H1 (cell line): ENCODE data around the gene LAD1. TPM values are rescaled to one million over a fixed set of nuclear protein-coding genes. Genes with fewer than 3 reads are reported as not detected.

Experiments
- CTCF ChIA-PET: fragments of 300-600 bp; sonication (Branson Sonifier 250); formaldehyde crosslinking; loops from one replicate; lab custom pipeline; 2021; ENCODE audit not compliant: partially characterized antibody; lab: Charles Lee
- POLR2A ChIA-PET: fragments of 300-600 bp; sonication (Branson Sonifier 250); formaldehyde crosslinking; loops from one replicate; lab custom pipeline; 2021; ENCODE audit warnings: inconsistent platforms; ENCODE audit not compliant: partially characterized antibody; lab: Charles Lee
- DNase-seq, 2 experiments: peaks; one replicate each; pipeline versions ENCODE4 v3.0.0 to v3.0.0-alpha.2; 2010 to 2022; ENCODE audit warnings: low spot score in 2 of 2, low read depth in 1 of 2, mixed read lengths in 1 of 2
- FAIRE-seq: peaks from 2 replicates; lab custom pipeline; 2011; peaks lifted over from hg19 to GRCh38; lab: Jason Lieb, UNC
- H2AFZ ChIP-seq: 2 replicates; pipeline ENCODE4 v1.8.1; 2012; ENCODE audit warnings: low read length, inconsistent platforms
- H2AK5ac ChIP-seq: 2 replicates; pipeline ENCODE4 v1.6.1; 2013; ENCODE audit warnings: low read depth, low read length
- H2BK120ac ChIP-seq: replicated peaks from 2 replicates; pipeline ENCODE3; 2013; ENCODE audit warnings: low read depth, low read length, inconsistent platforms
- H2BK12ac ChIP-seq: 2 replicates; pipeline ENCODE4 v1.6.1; 2013; ENCODE audit warnings: low read depth, low read length
- H2BK15ac ChIP-seq: 2 replicates; pipeline ENCODE4 v1.6.1; 2013; ENCODE audit warnings: low read length
- H2BK20ac ChIP-seq: 2 replicates; pipeline ENCODE4 v1.6.1; 2013; ENCODE audit warnings: low read length
- H2BK5ac ChIP-seq: 2 replicates; pipeline ENCODE4 v1.6.1; 2013; ENCODE audit warnings: low read depth, low read length
- H3K14ac ChIP-seq: 2 replicates; pipeline ENCODE4 v1.6.1; 2013; ENCODE audit warnings: inconsistent platforms; ENCODE audit not compliant: insufficient read length
- H3K18ac ChIP-seq: 2 replicates; pipeline ENCODE4 v1.6.1; 2013; ENCODE audit warnings: low read length; ENCODE audit errors: extremely low read depth
- H3K23ac ChIP-seq: 2 replicates; pipeline ENCODE4 v1.6.1; 2013; ENCODE audit warnings: inconsistent platforms; ENCODE audit not compliant: insufficient read length
- H3K23me2 ChIP-seq: 2 replicates; pipeline ENCODE4 v1.6.1; 2013; ENCODE audit warnings: low read depth, low read length
- H3K27ac ChIP-seq: 2 replicates; pipeline ENCODE4 v1.6.1; 2011; ENCODE audit warnings: low read depth, low read length, inconsistent platforms
- H3K27me3 ChIP-seq, 4 experiments: replicated peaks in 1 of 4; 1 replicate in 1 of 4; 2 replicates in 3 of 4; pipeline versions ENCODE4 v1.6.1 to v1.8.1; 2011 to 2013; ENCODE audit warnings: low read length in 3 of 4, mild to moderate bottlenecking in 3 of 4, inconsistent platforms in 2 of 4, mixed read lengths in 2 of 4, moderate library complexity in 1 of 4; ENCODE audit not compliant: control insufficient read depth in 3 of 4, insufficient read depth in 3 of 4; ENCODE audit errors: extremely low read depth in 1 of 4
- H3K36me3 ChIP-seq, 4 experiments: 2 replicates each; pipeline versions ENCODE4 v1.6.1 to v1.8.1; 2011 to 2013; ENCODE audit warnings: mild to moderate bottlenecking in 4 of 4, low read length in 3 of 4, moderate library complexity in 2 of 4, control low read depth in 1 of 4, inconsistent platforms in 1 of 4; ENCODE audit not compliant: insufficient read depth in 4 of 4, control insufficient read depth in 2 of 4
- H3K4ac ChIP-seq: replicated peaks from 2 replicates; pipeline ENCODE3; 2013; ENCODE audit warnings: low read length, low read depth, mixed read lengths, inconsistent platforms; ENCODE audit not compliant: insufficient read length
- H3K4me1 ChIP-seq, 4 experiments: replicated peaks in 1 of 4; 1 replicate in 1 of 4; 2 replicates in 3 of 4; pipeline versions ENCODE4 v1.6.1 to v1.8.1; 2011 to 2013; ENCODE audit warnings: low read length in 3 of 4, inconsistent platforms in 2 of 4, mixed read lengths in 1 of 4; ENCODE audit not compliant: insufficient read depth in 4 of 4, control insufficient read depth in 3 of 4
- H3K4me2 ChIP-seq, 2 experiments: 2 replicates each; pipeline versions ENCODE4 v1.6.1 to v1.8.1; 2011 to 2013; ENCODE audit warnings: low read depth in 2 of 2, low read length in 2 of 2, control low read depth in 1 of 2, inconsistent platforms in 1 of 2, mild to moderate bottlenecking in 1 of 2; ENCODE audit not compliant: insufficient read depth in 1 of 2
- H3K4me3 ChIP-seq, 4 experiments: fragments of 200-600, 300-600 bp in 1 of 4; sonication (generic), shearing (Covaris generic), sonication (Bioruptor Twin) in 1 of 4; 2 replicates each; pipeline versions ENCODE4 v1.5.1 to v1.8.1; 2011 to 2016; ENCODE audit warnings: low read length in 4 of 4, low read depth in 3 of 4, control low read depth in 2 of 4, inconsistent platforms in 2 of 4, mild to moderate bottlenecking in 2 of 4, mixed read lengths in 1 of 4, moderate library complexity in 1 of 4; ENCODE audit not compliant: insufficient read depth in 2 of 4; ENCODE audit errors: extremely low read depth in 1 of 4
- H3K56ac ChIP-seq: replicated peaks from 2 replicates; pipeline ENCODE3; 2013; ENCODE audit warnings: low read depth, mild to moderate bottlenecking, mixed read lengths, low read length, inconsistent platforms; ENCODE audit not compliant: insufficient read length
- H3K79me1 ChIP-seq: 2 replicates; pipeline ENCODE4 v1.6.1; 2013; ENCODE audit warnings: low read depth, low read length, control low read depth
- H3K79me2 ChIP-seq, 2 experiments: 2 replicates each; pipeline versions ENCODE4 v1.6.1 to v1.8.1; 2012 to 2013; ENCODE audit warnings: low read length in 2 of 2, mild to moderate bottlenecking in 2 of 2, inconsistent platforms in 1 of 2; ENCODE audit not compliant: insufficient read depth in 2 of 2, control insufficient read depth in 1 of 2
- H3K9ac ChIP-seq, 4 experiments: replicated peaks in 1 of 4; 1 replicate in 1 of 4; 2 replicates in 3 of 4; pipeline versions ENCODE4 v1.6.1 to v1.8.1; 2011 to 2013; ENCODE audit warnings: low read depth in 3 of 4, low read length in 3 of 4, control low read depth in 2 of 4, mild to moderate bottlenecking in 2 of 4, moderate library complexity in 2 of 4, inconsistent platforms in 1 of 4; ENCODE audit errors: extremely low read depth in 1 of 4
- H3K9me3 ChIP-seq, 2 experiments: 2 replicates each; pipeline versions ENCODE4 v1.6.1 to v1.8.1; 2012 to 2013; ENCODE audit warnings: mild to moderate bottlenecking in 2 of 2, moderate library complexity in 2 of 2, control low read depth in 1 of 2, inconsistent platforms in 1 of 2, low read depth in 1 of 2, low read length in 1 of 2, mixed read lengths in 1 of 2; ENCODE audit not compliant: insufficient read depth in 2 of 2
- H4K20me1 ChIP-seq, 2 experiments: replicated peaks in 1 of 2; 2 replicates each; pipeline versions ENCODE3 to v1.8.1; 2011 to 2013; ENCODE audit warnings: inconsistent platforms in 2 of 2, low read length in 2 of 2, mild to moderate bottlenecking in 1 of 2; ENCODE audit not compliant: insufficient read depth in 2 of 2, control insufficient read depth in 1 of 2
- H4K5ac ChIP-seq: 2 replicates; pipeline ENCODE4 v1.6.1; 2013; ENCODE audit warnings: low read length, low read depth, mixed read lengths, inconsistent platforms; ENCODE audit not compliant: insufficient read length
- H4K8ac ChIP-seq: 2 replicates; pipeline ENCODE4 v1.8.0; 2013; ENCODE audit warnings: mild to moderate bottlenecking, moderate library complexity, low read length, inconsistent platforms; ENCODE audit not compliant: insufficient read depth; ENCODE audit errors: extremely low read depth
- H4K91ac ChIP-seq: replicated peaks from 2 replicates; pipeline ENCODE3; 2013; ENCODE audit warnings: low read length, mixed read lengths, inconsistent platforms; ENCODE audit not compliant: insufficient read length
- BRCA1 ChIP-seq: IDR thresholded peaks from 2 replicates; pipeline ENCODE4 v1.6.1; 2012; ENCODE audit warnings: low read depth, low read length, improper control_type of control experiment
- CEBPB ChIP-seq: IDR thresholded peaks from 2 replicates; pipeline ENCODE4 v1.6.1; 2012; ENCODE audit warnings: low read depth, low read length
- CREB1 ChIP-seq: IDR thresholded peaks from 2 replicates; pipeline ENCODE4 v1.6.1; 2012; ENCODE audit warnings: inconsistent platforms
- CTCF ChIP-seq, 3 experiments: IDR thresholded peaks; 1 replicate in 2 of 3; 2 replicates in 1 of 3; pipeline versions ENCODE4 v1.5.1 to v1.6.1; 2011; ENCODE audit warnings: low read length in 3 of 3, mild to moderate bottlenecking in 3 of 3, inconsistent platforms in 2 of 3, low read depth in 1 of 3, moderate library complexity in 1 of 3; ENCODE audit not compliant: insufficient read depth in 1 of 3; ENCODE audit errors: control extremely low read depth in 1 of 3
- FOSL1 ChIP-seq: IDR thresholded peaks from 2 replicates; pipeline ENCODE4 v1.6.1; 2011; ENCODE audit warnings: mild to moderate bottlenecking, low read depth, low read length, moderate library complexity; ENCODE audit not compliant: insufficient read depth
- GABPA ChIP-seq: IDR thresholded peaks from 2 replicates; pipeline ENCODE4 v1.6.1; 2011; ENCODE audit warnings: mild to moderate bottlenecking, low read length, moderate library complexity, borderline replicate concordance; ENCODE audit not compliant: insufficient read depth
- KDM4A ChIP-seq: IDR thresholded peaks from one replicate; pipeline ENCODE4 v1.7.1; 2012; ENCODE audit warnings: low read depth, mild to moderate bottlenecking, moderate library complexity, low read length, inconsistent platforms; ENCODE audit not compliant: severe bottlenecking
- SIX5 ChIP-seq: IDR thresholded peaks from 2 replicates; pipeline ENCODE4 v1.6.1; 2011; ENCODE audit warnings: mild to moderate bottlenecking, low read depth, low read length
- SP1 ChIP-seq: IDR thresholded peaks from 2 replicates; pipeline ENCODE4 v1.6.1; 2011; ENCODE audit warnings: low read depth, low read length
- USF2 ChIP-seq: IDR thresholded peaks from 2 replicates; pipeline ENCODE4 v1.6.1; 2011; ENCODE audit warnings: low read length, improper control_type of control experiment
- WGBS, 2 experiments: shearing (Covaris generic) in 1 of 2; methylation state at CpG; one replicate each; pipeline versions ENCODE4 v1.1.6 to v1.1.7; 2013 to 2015; ENCODE audit warnings: low lambda C conversion rate in 2 of 2, mixed read lengths in 2 of 2, inconsistent platforms in 1 of 2, low coverage in 1 of 2, missing lambda C conversion rate in 1 of 2; ENCODE audit not compliant: insufficient replicate concordance in 2 of 2, insufficient coverage in 1 of 2, insufficient read length in 1 of 2; ENCODE audit errors: extremely low coverage in 1 of 2, missing lambda C conversion rate in 1 of 2; 5-methylcytosine and 5-hydroxymethylcytosine counted together
- polyA plus RNA-seq, 7 experiments: library from polyadenylated mRNA; depleted of rRNA in 3 of 7; stranded (reverse) in 5 of 7; unstranded in 2 of 7; fragments of >200 nt in 5 of 7; fragments of 200-250 nt in 2 of 7; gene quantifications; 1 replicate in 5 of 7; 2 replicates in 1 of 7; 4 replicates in 1 of 7; pipeline versions ENCODE4 v1.2.1 to v1.2.3, GENCODE V29; 2011 to 2013; ENCODE audit warnings: missing spikeins in 2 of 7, mixed read lengths in 2 of 7
- total RNA-seq: library from RNA; stranded (reverse); fragmentation: NEBNext Ultra II Directional; extraction: Animal tissue kit (Norgen Biotek cat#: 25700); gene quantifications from 2 replicates; pipeline ENCODE4 v1.2.1, GENCODE V29; 2021

LAD1 gene
- total and polyA plus RNA-seq, 2 of the 8 experiments (the other 6 are each of a cell fraction or from before 2014, with no cell fraction given), result 9.3 to 32.8 TPM

GRCh38 chr1:201403359-201403758 lies 4.2 kb upstream of the LAD1 start:
- Histone ChIP-seq H3K27ac (no peak overlapping the region), H3K23ac (no peak overlapping the region), H2BK120ac (no peak overlapping the region), H3K27me3 (peaks cover 0 to 12% (median 2%) of the 10 kb centered on the region in 4 experiments; a peak in 5 of 7 replicates), H2AK5ac (no peak overlapping the region), H3K36me3 (no peaks in the 10 kb centered on the region), H3K79me1 (no peaks in the 10 kb centered on the region; the same call in 1 of the 2 replicates), H3K14ac (no peak overlapping the region), H2BK5ac (no peak overlapping the region), H2BK20ac (no peak overlapping the region), H3K4ac (no peak overlapping the region), H3K23me2 (peaks cover 5% of the 10 kb centered on the region; the same call in 1 of the 2 replicates), H2BK15ac (no peak overlapping the region), H2AFZ (no peak overlapping the region), H3K9me3 (no peaks in the 10 kb centered on the region), H4K91ac (no peak overlapping the region), H3K79me2 (no peaks in the 10 kb centered on the region; a peak in 1 of 4 replicates), H4K8ac (no peak overlapping the region), H3K56ac (no peak overlapping the region), H3K4me1 (peaks cover under 1 to 18% (median 11%) of the 10 kb centered on the region in 4 experiments), H4K20me1 (no peaks in the 10 kb centered on the region), H3K4me3 (no peak overlapping the region), H2BK12ac (no peak overlapping the region), H3K9ac (no peak overlapping the region), H3K18ac (no peak overlapping the region), H3K4me2 (no peak overlapping the region), H4K5ac (no peak overlapping the region)
- FAIRE-seq (no peak), DNase-seq (no peak)
- ChIA-PET POLR2A (interaction anchor here (0.6 to 2.1 kb wide), 3 partner anchors 9 to 82 kb away, joined by 4 to 5 read pairs (median 4); no protein-coding TSS in a partner anchor), CTCF (interaction anchor here (1.1 to 14.7 kb wide), 6 partner anchors 10 to 56 kb away, joined by 3 to 371 read pairs (median 14); partner anchors contain the start of gene TNNT2)
- WGBS, 2 experiments, result 85% methylated on average over 1 of the region's 1 CpG; no CpG with 5 or more reads in 1 of the 2 experiments
- no peak for TF ChIP-seq BRCA1
- TF ChIP-seq GABPA, result no peak
- no peak for TF ChIP-seq CEBPB
- TF ChIP-seq CTCF (IDR thresholded peaks at IDR 0.05; ENCODE audit: control extremely low read depth in 1 of 3, insufficient read depth in 1 of 3, low read depth in 1 of 3, low read length in 3 of 3), result no peak
- TF ChIP-seq CREB1, result no peak
- TF ChIP-seq KDM4A, result no peak
- no peak for TF ChIP-seq FOSL1
- TF ChIP-seq SIX5, result no peak
- no peak for TF ChIP-seq USF2
- no peak for TF ChIP-seq SP1
